PC-9 (cell line): Measurements from ENCODE around the gene LUC7L. TPM values are rescaled to one million over a fixed set of nuclear protein-coding genes. Genes with fewer than 3 reads are reported as not detected.

Experiments
- BruUV-seq: library from RNA; stranded (reverse); fragments of 400-500 nt; replicated peaks from 2 replicates; lab custom pipeline; 2021; lab: Mats Ljungman, UMichigan
- CTCF ChIA-PET: fragments of 300-600 bp; sonication (Branson Sonifier 250); formaldehyde crosslinking; loops from one replicate; lab custom pipeline; 2022; ENCODE audit warnings: antibody characterized with exemption; lab: Charles Lee
- POLR2A ChIA-PET: fragments of 300-600 bp; sonication (Branson Sonifier 250); formaldehyde crosslinking; loops from one replicate; lab custom pipeline; 2022; ENCODE audit warnings: antibody characterized with exemption; ENCODE audit not compliant: unreplicated experiment; lab: Charles Lee
- DNase-seq, 2 experiments: peaks; one replicate each; pipeline versions ENCODE4 v3.0.0 to v3.0.0-alpha.2; 2015 to 2022; ENCODE audit warnings: mixed read lengths in 1 of 2
- H2AFZ ChIP-seq: fragments of 200-600 bp; sonication (generic); 2 replicates; pipeline ENCODE4 v1.8.1; 2017; ENCODE audit warnings: antibody characterized with exemption
- H3F3A ChIP-seq: fragments of 200-600 bp; sonication (generic); 2 replicates; pipeline ENCODE4 v1.8.1; 2017; ENCODE audit warnings: antibody characterized with exemption, mild to moderate bottlenecking, low read depth; ENCODE audit not compliant: insufficient read depth
- H3K27ac ChIP-seq: fragments of 200-600 bp; sonication (generic); 2 replicates; pipeline ENCODE4 v1.6.1; 2016; ENCODE audit warnings: mixed run types
- H3K27me3 ChIP-seq: fragments of 200-600 bp; sonication (generic); 2 replicates; pipeline ENCODE4 v1.6.1; 2016; ENCODE audit warnings: low read depth, mixed run types; ENCODE audit not compliant: insufficient read depth
- H3K36me3 ChIP-seq: fragments of 200-600 bp; sonication (generic); 2 replicates; pipeline ENCODE4 v1.6.1; 2016; ENCODE audit warnings: low read depth, mixed run types
- H3K4me1 ChIP-seq: fragments of 200-600 bp; sonication (generic); replicated peaks from 2 replicates; pipeline ENCODE4 v1.6.1; 2016; ENCODE audit warnings: mixed run types; ENCODE audit not compliant: insufficient read depth
- H3K4me2 ChIP-seq: fragments of 200-600 bp; sonication (generic); 2 replicates; pipeline ENCODE4 v1.6.1; 2017; ENCODE audit warnings: mixed run types
- H3K4me3 ChIP-seq: fragments of 200-600 bp; sonication (generic); 2 replicates; pipeline ENCODE4 v1.6.1; 2016; ENCODE audit warnings: mixed run types
- H3K79me2 ChIP-seq: fragments of 200-600 bp; sonication (generic); 2 replicates; pipeline ENCODE4 v1.6.1; 2017; ENCODE audit warnings: low read depth, mixed run types
- H3K9me2 ChIP-seq: fragments of 200-600 bp; sonication (generic); 2 replicates; pipeline ENCODE4 v1.8.1; 2017; ENCODE audit warnings: mild to moderate bottlenecking; ENCODE audit not compliant: insufficient read depth
- H3K9me3 ChIP-seq: fragments of 200-600 bp; sonication (generic); 2 replicates; pipeline ENCODE4 v1.8.1; 2016; ENCODE audit warnings: low read depth; ENCODE audit not compliant: insufficient read depth
- H4K20me1 ChIP-seq: fragments of 200-600 bp; sonication (generic); 2 replicates; pipeline ENCODE4 v1.8.1; 2017; ENCODE audit not compliant: insufficient read depth
- CTCF ChIP-seq: fragments of 200-600 bp; sonication (generic); conservative IDR thresholded peaks from 2 replicates; pipeline ENCODE4 v1.6.1; 2017; ENCODE audit warnings: mixed run types, antibody characterized with exemption, mild to moderate bottlenecking, moderate library complexity
- EZH2 ChIP-seq: fragments of 200-600 bp; sonication (generic); IDR thresholded peaks from 2 replicates; pipeline ENCODE4 v1.8.0; 2017; ENCODE audit warnings: antibody characterized with exemption, low read depth
- intact Hi-C: fragments of 100-400 bp; cut with micrococcal nuclease; formaldehyde crosslinking; loops from one replicate; pipeline ENCODE4 v1.10.0; 2022; ENCODE audit not compliant: unreplicated experiment
- total RNA-seq: library from RNA; stranded (reverse); gene quantifications from 2 replicates; pipeline ENCODE4 v1.2.3, GENCODE V29; 2021

Gene LUC7L
- total RNA-seq, 1 experiment from 2014 or later, result 64.3 TPM

DNA sequence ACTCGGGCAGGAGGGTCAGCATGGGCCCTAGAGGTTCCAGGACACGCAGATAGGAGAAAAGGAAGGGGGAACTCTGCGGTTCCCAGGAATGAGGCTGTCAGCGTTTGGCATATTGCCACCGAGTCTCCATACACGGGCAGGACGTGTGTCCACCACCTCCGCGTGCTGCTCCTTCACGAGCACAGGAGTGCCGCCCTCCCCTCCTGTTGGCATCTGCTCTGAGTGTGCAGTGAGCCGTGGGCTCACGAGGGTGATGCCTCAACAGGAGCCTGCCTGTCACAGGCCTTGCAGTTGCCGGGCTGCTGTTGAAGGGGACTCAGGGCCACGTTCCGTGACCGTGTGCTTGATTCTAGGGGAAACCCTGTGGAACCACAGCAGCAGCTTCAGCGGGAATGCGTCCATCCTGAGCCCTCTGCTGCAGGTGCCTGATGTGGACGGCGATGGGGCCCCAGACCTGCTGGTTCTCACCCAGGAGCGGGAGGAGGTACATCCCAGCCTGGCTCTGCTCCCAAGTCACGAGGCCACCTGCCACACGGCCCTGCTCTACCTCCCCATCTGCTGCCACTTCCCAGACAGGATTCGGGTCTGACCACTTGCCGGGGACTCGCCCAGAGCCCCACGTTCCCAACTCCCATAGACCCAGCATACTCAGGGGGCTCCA, 31.9 kb upstream of the LUC7L start:
- ChIA-PET POLR2A (no interaction called here), CTCF (no interaction called here)
- intact Hi-C loops, result no loop called here
- no peak overlapping the region for H3K27ac ChIP-seq
- H2AFZ ChIP-seq, result no peak overlapping the region
- DNase-seq, result no peak
- no peaks in the 10 kb centered on the region for H3K36me3 ChIP-seq
- no peaks in the 10 kb centered on the region for H3K9me3 ChIP-seq
- no TSS peak for BruUV-seq
- H3K4me1 ChIP-seq, result no peaks in the 10 kb centered on the region
- H3K4me3 ChIP-seq, result no peak overlapping the region
- no peaks in the 10 kb centered on the region for H3K9me2 ChIP-seq
- no peak overlapping the region for H3K4me2 ChIP-seq
- no peaks in the 10 kb centered on the region for H4K20me1 ChIP-seq
- no peaks in the 10 kb centered on the region for H3K79me2 ChIP-seq
- no peaks in the 10 kb centered on the region for H3F3A ChIP-seq
- H3K27me3 ChIP-seq, result no peaks in the 10 kb centered on the region
- TF ChIP-seq CTCF, result no peak
- no peak for TF ChIP-seq EZH2

- no TSS peak for BruUV-seq
- Histone ChIP-seq H3K4me3 (no peak overlapping the region), H3K4me2 (no peak overlapping the region), H3K9me3 (no peaks in the 10 kb centered on the region), H3F3A (no peaks in the 10 kb centered on the region), H4K20me1 (no peaks in the 10 kb centered on the region), H3K4me1 (no peaks in the 10 kb centered on the region), H3K27ac (no peak overlapping the region), H3K27me3 (no peaks in the 10 kb centered on the region), H3K36me3 (no peaks in the 10 kb centered on the region), H3K9me2 (no peaks in the 10 kb centered on the region), H2AFZ (no peak overlapping the region), H3K79me2 (no peaks in the 10 kb centered on the region)
- ChIA-PET POLR2A (no interaction called here), CTCF (no interaction called here)
- intact Hi-C loops, result no loop called here
- TF ChIP-seq CTCF, result no peak
- TF ChIP-seq EZH2, result no peak
- no peak for DNase-seq
Observed at GRCh38 chr16:260326-260725, 31.1 kb upstream of the LUC7L start.

- CTCF ChIA-PET, result no interaction called here
- POLR2A ChIA-PET, result no interaction called here
Observed at GRCh38 chr16:259814-260253, 30.6 kb upstream of the LUC7L start.

More at GRCh38 chr16:259814-260253, 30.6 kb upstream of the LUC7L start:
- no TSS peak for BruUV-seq
- no peaks in the 10 kb centered on the region for H3K4me1 ChIP-seq
- H3K9me2 ChIP-seq, result no peaks in the 10 kb centered on the region
- H3K27me3 ChIP-seq, result no peaks in the 10 kb centered on the region
- H3K9me3 ChIP-seq, result no peaks in the 10 kb centered on the region
- DNase-seq, result no peak
- no peaks in the 10 kb centered on the region for H3F3A ChIP-seq
- H3K4me3 ChIP-seq, result no peak overlapping the region
- no peaks in the 10 kb centered on the region for H3K36me3 ChIP-seq
- no peak overlapping the region for H2AFZ ChIP-seq
- TF ChIP-seq CTCF (no peak), EZH2 (no peak)
- intact Hi-C loops, result no loop called here
- no peak overlapping the region for H3K27ac ChIP-seq
- H3K4me2 ChIP-seq, result no peak overlapping the region
- no peaks in the 10 kb centered on the region for H3K79me2 ChIP-seq
- H4K20me1 ChIP-seq, result no peaks in the 10 kb centered on the region
